HEK293T (cell line): Measurements from ENCODE around the gene PTGFR.

Experiments used
- ARNT ChIP-seq: fragments of 450-650 bp; IDR thresholded peaks from 2 replicates; pipeline ENCODE4 v1.6.1; 2017; ENCODE audit warnings: mild to moderate bottlenecking
- BHLHE40 ChIP-seq: fragments of 450-650 bp; IDR thresholded peaks from 2 replicates; pipeline ENCODE4 v1.6.1; 2016; ENCODE audit warnings: mild to moderate bottlenecking, moderate library complexity, borderline replicate concordance
- CTBP1 ChIP-seq: fragments of 450-650 bp; IDR thresholded peaks from 2 replicates; pipeline ENCODE4 v1.6.1; 2016; ENCODE audit warnings: borderline replicate concordance
- ELF4 ChIP-seq: fragments of 450-650 bp; IDR thresholded peaks from 2 replicates; pipeline ENCODE4 v1.6.1; 2017; ENCODE audit warnings: antibody characterized with exemption
- FOXK2 ChIP-seq: fragments of 450-650 bp; IDR thresholded peaks from 2 replicates; pipeline ENCODE4 v1.6.1; 2016; ENCODE audit warnings: mild to moderate bottlenecking
- FOXM1 ChIP-seq: fragments of 450-650 bp; IDR thresholded peaks from 2 replicates; pipeline ENCODE4 v1.6.1; 2017; ENCODE audit warnings: mild to moderate bottlenecking, borderline replicate concordance
- HDGF ChIP-seq: fragments of 450-650 bp; IDR thresholded peaks from 2 replicates; pipeline ENCODE4 v1.6.1; 2017; ENCODE audit warnings: antibody characterized with exemption, borderline replicate concordance
- SP1 ChIP-seq: fragments of 450-650 bp; IDR thresholded peaks from 2 replicates; pipeline ENCODE4 v1.6.1; 2017
- SUZ12 ChIP-seq: fragments of 450-650 bp; IDR thresholded peaks from 2 replicates; pipeline ENCODE4 v1.6.1; 2016; ENCODE audit warnings: mild to moderate bottlenecking
- ZNF384 ChIP-seq: fragments of 450-650 bp; IDR thresholded peaks from 2 replicates; pipeline ENCODE4 v1.6.1; 2016

- no peak for TF ChIP-seq CTBP1
- TF ChIP-seq SP1 = no peak
- no peak for TF ChIP-seq ELF4
- no peak for TF ChIP-seq FOXK2
- TF ChIP-seq SUZ12 = no peak
- no peak for TF ChIP-seq FOXM1
- no peak for TF ChIP-seq ZNF384
- TF ChIP-seq HDGF = no peak
- TF ChIP-seq ARNT = no peak
- no peak for TF ChIP-seq BHLHE40
These were observed 48.9 kb upstream of the PTGFR start for GRCh38 chr1:78441921-78442320.
